Stimulated activated CD4-positive, alpha-beta T cell treated with anti-CD3 and anti-CD28 coated beads, Interleukin-4, amount 100 ng/mL, for 1 hour (primary cell): ENCODE results near the gene ATP13A1.

Source experiments
- DNase-seq: peaks from one replicate; pipeline ENCODE4 v3.0.0-alpha.2; 2020

Gene ATP13A1

GRCh38 chr19:19662344-19662743 is 1.1 kb downstream of the ATP13A1 start:
- no peak for DNase-seq

GRCh38 chr19:19661675-19662251 is 1.7 kb downstream of the ATP13A1 start:
- peak; percentile 15 for DNase-seq

- DNase-seq = no peak
These were observed 2.3 kb downstream of the ATP13A1 start for GRCh38 chr19:19661141-19661674.

GRCh38 chr19:19659646-19660245 is 3.7 kb downstream of the ATP13A1 start:
- DNase-seq = no peak

- no peak for DNase-seq
These were observed 6.1 kb downstream of the ATP13A1 start for GRCh38 chr19:19657397-19657783.

- DNase-seq = no peak
These were observed 6.8 kb downstream of the ATP13A1 start for GRCh38 chr19:19656451-19657396.

- DNase-seq = no peak
These were observed 7.7 kb downstream of the ATP13A1 start for GRCh38 chr19:19655641-19656343.

- DNase-seq = no peak
These were observed 8.4 kb downstream of the ATP13A1 start for GRCh38 chr19:19655051-19655594.

- no peak for DNase-seq
These were observed 9.0 kb downstream of the ATP13A1 start for GRCh38 chr19:19654441-19654840.

GRCh38 chr19:19653597-19654147 is 9.8 kb downstream of the ATP13A1 start:
- DNase-seq = no peak

- no peak for DNase-seq
These were observed 10.8 kb downstream of the ATP13A1 start for GRCh38 chr19:19652482-19653295.

GRCh38 chr19:19651076-19651475 is 12.4 kb downstream of the ATP13A1 start:
- DNase-seq = no peak

- DNase-seq = no peak
These were observed 13.1 kb downstream of the ATP13A1 start for GRCh38 chr19:19650331-19650730.

- no peak for DNase-seq
These were observed 13.9 kb downstream of the ATP13A1 start for GRCh38 chr19:19649580-19649995.

- DNase-seq = no peak
These were observed 14.3 kb downstream of the ATP13A1 start for GRCh38 chr19:19649155-19649554.

GRCh38 chr19:19647037-19647835 is 16.2 kb downstream of the ATP13A1 start:
- DNase-seq = no peak

GRCh38 chr19:19645233-19645870 is 18.1 kb downstream of the ATP13A1 start:
- DNase-seq = no peak

GRCh38 chr19:19644054-19644388 is 19.5 kb downstream of the ATP13A1 start:
- DNase-seq = no peak

GRCh38 chr19:19643158-19644053 is 20.1 kb downstream of the ATP13A1 start, which contains the start of gene GMIP:
GMIP (minus strand) TSS chr19:19643657; CDS start chr19:19643529, 128 bp downstream.
- DNase-seq = peak; percentile 86
